NCI-H446 (cell line): ENCODE results near the gene KIF26B.

Experiments used
- DNase-seq, 2 experiments: peaks; one replicate each; lab custom pipeline; 2025; lab: John Stamatoyannopoulos, UW

KIF26B gene

DNA sequence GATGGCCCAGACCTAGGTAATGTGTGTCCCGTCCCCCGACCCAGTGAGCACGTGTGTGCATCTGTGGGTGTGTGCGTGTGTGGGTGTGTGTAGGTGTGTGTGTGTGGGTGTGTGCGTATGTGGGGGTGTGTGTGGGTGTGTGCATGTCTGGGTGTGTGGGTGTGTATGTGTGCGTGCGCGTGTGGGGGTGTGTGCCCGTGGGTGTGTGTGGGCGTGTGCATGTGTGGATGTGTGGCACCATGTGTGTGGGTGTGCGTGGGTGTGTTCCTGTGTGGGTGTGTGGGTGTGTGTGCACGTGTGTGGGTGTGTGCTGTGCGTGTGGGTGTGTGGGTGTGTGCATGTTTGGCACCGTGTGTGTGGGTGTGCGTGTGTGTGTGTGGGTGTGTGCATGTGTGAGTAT is 309.5 kb downstream of the KIF26B start:
- no peak for DNase-seq

DNA sequence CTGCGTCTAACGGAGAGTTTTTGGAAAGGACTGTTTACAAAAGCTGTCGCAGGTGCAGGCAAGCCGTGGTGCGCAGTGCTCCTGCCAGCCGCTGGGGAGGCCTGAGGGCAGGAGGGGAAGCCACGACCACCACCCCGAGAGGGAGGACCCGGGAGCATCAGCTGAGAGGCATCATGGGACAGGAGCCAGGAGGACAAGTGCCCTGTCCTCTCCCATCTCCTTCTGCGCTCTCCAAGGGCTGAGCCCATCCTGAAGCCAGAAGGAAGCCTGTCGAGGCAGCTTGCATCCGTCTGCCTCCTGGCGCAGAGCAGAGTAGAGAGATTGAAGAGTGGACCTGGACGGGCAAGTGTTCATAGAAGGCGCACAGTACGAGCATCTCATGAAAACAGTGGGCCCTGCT is 310.9 kb downstream of the KIF26B start:
- no peak for DNase-seq

DNA sequence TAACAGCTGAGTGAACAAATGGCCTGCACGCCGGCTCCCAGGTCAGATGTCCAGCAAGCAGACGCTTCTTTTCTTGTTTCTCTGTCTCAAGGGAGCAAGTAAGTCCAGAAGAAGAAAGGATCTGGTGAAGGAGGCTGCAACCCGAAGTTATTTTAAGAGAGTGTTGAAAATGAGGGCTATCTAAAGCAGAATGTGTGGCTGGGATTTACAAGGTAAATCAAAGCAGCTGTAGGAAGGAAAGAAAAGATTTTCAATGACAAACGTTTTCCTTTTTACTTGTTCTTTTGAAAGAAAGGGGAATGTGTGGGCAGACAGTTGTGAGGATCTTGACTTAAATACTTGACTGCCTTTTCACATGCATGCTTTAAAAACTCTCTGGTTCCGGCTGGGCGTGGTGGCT is 311.5 kb downstream of the KIF26B start:
- no peak for DNase-seq

DNA sequence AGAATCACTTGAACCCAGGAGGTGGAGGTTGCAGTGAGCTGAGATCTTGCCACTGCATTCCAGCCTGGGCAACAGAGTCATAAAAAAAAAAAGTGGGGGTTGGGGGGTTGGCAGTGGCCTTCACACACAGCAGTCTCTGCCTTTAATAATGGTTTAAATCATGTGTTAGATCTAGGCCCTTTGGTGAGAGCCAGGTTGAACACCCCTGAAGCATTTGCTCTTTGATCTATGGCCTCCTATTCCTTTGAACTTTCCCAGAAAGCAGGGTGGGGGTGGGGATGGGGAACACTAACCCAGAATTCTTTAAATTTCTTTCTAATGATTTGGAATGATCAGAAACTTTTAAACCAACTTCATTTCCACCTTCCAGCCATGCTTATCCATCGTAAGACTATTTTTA is 313.0 kb downstream of the KIF26B start:
- no peak for DNase-seq

DNA sequence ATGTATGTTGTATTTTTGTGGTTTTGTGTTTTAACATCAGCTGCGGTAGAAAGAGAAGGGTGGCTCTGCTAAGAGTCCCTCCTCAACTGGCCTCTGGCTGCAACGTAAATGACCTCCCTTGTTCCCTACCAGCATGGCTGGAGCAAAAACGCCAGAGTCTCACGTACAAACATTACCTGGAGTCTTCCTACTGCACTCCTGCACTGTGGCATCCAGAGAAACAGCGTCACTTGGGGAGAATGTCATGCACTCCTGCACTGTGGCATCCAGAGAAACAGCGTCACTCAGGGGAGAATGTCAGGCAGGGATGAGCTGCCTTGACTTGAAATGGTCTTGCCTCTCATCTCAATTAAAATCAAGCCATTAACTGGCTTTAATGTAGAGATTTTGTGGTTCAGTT is 314.2 kb downstream of the KIF26B start:
- no peak for DNase-seq

DNA sequence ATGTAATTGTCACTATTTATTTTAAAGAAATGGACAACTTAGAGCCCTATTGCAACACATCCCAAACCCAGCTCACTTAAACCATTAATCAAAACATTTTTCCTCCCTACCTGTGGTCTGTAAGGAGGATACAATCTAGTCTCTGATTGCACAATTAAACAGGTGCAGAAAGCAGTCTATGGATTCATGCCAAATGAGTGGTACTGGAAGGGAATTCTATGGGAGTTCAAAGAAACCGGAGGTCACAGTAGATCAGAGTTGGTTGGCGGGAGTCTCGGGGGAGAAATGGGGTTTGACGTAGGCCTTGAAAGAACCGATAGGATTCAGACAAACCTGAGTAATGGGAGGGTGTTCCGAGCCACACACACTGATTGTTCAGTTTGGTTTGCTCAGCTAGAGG is 314.9 kb downstream of the KIF26B start:
- no peak for DNase-seq

DNA sequence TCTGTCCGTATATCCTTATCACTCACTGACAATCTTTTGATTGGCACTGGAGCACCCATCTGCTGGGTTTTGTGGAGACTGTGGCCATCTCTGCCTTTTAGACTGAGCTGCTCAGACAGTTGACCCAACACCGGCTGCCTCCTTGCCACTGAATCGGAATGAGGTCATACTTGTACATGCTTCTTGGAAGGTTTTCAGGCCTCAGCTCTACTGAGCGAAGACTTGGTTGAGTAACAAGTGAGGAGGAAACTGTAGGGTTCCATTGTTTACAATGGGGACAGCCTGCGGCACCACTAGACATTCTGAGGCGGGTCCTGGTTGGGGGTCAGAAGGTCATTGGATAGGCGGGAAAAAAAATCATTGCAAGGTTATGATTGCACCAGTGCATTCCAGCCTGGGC is 320.3 kb downstream of the KIF26B start:
- DNase-seq: no peak

DNA sequence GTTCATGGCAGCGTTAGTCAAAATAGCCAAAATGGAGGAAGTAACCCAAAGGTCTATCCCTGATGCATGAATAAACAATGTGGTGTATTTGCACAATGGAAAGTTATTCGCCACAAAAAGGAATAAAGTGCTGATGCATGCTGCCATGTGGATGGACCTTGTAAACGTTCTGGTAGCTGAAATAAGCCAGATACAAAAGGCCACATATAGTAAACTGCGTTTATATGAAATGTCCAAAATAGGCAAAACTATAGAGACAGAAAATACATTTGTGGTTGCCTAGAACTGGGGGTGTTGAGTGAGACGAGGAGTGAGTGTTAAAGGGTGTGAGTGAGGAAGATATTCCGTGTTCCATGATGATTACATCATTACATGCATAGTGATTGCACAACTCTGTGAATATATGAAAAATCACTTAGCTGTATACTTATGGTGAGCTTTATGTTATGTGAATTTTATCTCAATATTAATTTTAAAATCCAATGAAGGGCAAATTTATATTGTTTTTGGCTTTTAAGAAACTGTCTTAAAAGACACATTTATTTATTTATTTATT is 321.3 kb downstream of the KIF26B start:
- DNase-seq: no peak

DNA sequence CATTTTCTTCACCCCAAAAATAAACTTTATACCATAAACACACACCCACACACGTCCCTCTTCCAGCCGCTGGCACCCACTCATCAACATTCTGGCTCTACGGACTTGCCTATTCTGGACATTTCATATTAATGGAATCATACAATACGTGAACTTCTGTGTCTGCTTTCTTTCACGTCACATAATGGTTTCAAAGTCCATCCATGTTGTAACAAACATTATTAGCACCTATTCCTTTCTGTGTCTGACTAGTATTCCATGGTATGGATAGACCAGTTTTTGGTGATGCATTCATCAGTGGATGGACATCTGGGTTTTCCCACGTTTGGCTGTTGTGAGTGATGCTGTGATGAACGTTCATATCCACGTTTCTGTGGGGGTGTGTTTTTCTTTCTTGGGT is 323.2 kb downstream of the KIF26B start:
- DNase-seq: no peak

DNA sequence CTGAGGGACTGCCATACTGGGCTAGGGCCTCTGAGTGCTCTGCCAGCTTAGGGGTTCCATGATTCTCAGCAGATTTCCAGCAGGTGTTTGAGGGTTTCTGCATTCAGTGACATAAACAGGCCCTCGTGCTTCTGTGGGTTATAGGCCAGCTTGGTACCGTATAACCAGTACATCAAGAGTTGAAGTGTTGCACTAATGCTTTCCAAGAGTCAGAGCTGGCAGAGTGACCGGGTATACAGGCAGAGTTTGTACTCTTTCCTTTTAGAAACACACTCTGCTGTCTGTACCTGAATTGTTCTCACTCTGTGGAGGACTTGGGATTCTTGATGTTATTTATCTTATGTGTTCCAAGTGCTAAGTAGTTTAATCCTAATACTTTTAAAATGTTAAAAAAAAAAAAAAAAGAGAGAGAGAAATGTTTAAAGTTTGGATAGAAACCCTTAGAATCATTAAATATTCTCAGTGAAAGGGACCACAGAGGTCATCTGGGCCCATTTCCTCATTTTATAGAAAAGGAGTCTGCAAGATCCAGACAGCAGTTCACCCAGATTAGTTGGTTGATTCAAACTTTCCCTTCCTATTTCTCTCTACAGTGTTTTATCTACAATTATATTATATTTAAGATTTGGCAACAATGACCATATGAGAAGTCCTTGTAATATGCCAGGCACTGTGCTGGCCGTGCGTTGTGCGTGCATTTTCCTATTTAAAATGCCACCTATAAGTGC is 325.8 kb downstream of the KIF26B start:
- DNase-seq: no peak

DNA sequence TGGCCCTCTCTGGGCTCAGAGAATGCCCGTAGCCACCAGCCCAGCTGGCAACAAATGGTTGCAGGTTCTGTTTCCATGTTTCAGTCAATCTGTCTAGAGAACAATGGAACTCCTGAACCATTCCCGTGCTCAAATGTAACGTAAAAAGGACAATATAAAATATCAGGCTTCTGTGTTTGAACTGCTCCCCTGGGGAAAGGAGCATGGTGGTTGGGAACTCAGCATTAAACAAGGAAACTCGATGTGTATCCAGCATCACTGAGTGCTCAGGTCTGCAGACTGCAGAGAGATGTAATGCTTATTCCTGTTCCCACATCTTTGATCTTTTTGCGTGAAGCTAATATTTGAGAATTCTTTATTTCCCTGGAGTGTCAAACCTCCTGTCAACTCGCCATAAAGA is 326.5 kb downstream of the KIF26B start:
- no peak for DNase-seq

DNA sequence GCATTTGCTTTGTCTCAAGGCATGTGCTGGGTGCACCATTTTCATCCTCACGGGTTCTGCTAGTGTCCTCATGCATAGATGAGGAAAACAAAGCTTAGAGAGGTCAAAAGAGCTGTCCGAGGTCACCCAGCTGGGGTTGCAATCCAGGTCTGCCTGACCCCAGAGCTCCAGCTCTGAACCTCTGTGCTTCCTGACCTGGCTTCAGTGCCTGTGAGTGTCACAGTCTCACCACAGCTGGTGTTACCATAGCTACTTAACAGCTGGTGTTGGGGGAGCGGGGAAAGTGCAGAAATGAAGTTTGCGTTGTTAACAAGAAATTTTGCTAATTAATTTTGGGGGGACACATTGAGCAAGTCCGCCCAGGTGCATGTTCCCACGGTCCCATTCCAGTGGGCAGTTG is 328.5 kb downstream of the KIF26B start:
- no peak for DNase-seq

DNA sequence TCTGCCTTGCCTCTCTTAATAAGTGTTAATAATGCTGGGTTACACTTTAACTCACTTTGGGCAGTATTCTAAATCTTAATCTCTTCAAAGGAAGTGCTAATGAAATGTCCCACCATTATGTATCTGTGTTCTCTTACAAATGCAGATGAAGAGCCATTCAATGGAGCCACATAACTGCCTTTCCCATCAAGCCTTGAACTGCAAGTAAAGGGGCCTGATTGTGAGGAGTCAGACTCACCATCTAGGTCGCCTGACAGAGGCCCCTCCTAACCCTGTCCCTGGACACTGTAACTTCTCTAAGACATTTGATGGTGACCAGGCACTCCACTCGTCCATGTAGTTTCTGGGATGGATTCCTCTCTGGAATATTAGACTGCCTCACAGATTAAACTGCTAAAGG is 329.4 kb downstream of the KIF26B start:
- DNase-seq: no peak

DNA sequence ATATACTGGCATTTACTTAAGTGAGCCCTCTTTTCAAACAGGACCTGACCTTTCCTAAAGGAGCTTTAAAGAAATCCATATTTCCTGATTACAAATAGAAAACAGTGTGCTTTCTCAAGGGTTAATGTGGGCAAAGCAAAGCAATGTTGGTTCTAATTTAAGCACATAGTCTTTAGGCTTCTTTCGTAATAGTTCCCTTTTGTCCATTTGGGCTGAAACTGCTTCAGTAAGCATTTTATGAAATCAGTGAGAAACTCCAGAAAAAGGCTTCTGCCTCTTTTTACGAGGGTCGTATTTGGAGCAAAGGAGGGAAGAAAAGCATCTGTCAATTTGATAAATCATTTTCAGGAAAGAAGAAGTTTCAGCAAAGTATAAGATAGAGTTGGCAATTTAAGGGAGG is 331.2 kb downstream of the KIF26B start:
- DNase-seq: no peak

DNA sequence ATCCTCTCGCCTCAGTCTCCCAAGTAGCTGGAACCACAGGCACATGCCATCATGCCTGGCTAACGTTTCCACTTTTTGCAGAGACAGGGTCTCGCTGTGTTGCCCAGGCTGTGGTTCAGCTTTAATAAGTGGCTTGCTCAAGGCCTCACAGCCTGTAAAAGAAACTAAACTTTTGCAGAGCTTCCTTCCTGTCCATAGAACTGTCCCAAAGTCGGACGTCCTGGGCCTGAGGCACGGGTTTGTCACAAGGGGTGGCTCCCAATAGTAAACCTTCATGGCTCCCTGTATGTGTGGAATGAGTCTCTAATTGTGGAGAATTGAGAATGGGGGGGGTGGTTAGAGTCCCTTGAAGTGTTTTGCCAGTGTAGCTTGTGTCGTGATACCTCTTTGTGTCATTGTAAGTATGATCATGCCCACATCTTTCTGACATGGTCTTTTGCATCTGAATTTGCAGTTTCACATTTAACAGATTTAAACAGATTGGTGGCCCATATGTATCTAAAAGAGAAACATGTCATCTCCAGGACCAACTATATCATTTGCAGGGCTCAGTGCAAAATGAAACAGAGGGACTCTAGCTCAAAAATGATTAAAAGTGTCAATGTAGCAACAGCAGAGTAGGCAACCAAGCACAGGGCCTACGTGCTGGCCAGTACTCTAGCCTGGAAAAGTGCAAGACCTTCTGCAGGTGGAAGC is 332.1 kb downstream of the KIF26B start:
- DNase-seq: no peak

DNA sequence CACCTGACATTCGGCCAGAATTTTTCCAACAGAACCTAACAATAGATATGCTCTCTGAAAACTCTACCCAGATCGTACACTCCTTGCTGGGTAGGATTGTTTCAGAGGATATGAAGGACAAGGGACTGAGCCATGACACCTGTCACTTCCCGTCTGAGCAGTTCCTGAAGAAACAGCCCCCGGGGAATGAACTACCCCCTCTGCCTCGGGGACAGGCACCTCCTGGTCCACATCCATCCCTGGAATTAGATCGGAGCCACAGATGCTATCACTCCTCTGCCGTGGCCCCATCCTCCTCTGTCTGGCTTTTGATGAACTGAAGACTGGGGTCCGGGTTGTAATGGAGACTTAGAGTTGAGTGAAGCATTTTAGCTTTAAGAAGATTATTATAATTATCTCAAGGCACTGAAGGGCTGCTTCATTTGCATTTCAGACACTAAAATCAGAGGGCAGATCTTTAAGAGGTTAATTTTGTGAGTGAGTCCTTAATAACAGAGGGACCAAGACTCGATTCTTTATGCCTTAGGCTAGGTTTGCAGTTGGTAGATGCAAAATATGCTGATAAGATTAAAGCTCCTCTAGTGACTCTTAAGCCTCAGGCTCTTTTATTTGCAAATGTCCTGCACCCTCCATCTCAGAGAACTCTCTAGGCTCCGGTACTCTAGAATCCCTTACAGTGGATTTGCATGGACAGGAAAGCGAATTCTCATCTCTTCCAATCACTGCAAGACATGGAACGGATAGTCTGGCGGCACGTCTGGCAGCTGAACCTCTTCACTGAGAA is 333.8 kb downstream of the KIF26B start:
- no peak for DNase-seq

DNA sequence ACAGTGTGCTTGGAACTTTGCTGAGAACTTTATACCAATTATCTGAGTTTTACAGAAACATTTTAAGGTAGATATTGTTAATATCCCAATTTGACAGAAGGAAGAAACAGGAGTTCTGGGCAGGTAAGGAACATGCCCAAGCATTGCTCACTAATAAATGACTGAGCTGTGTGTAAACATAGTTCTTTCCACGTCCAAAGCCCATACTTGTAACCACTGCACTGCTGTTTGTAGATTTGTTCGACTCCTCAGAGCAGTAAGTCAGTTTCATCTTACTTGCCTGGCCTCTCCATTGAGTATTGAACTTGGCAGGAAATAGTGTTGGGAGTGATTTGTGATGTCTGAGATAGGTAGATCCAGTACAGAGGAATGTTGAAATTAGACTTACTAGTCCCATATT is 335.1 kb downstream of the KIF26B start:
- DNase-seq: no peak

DNA sequence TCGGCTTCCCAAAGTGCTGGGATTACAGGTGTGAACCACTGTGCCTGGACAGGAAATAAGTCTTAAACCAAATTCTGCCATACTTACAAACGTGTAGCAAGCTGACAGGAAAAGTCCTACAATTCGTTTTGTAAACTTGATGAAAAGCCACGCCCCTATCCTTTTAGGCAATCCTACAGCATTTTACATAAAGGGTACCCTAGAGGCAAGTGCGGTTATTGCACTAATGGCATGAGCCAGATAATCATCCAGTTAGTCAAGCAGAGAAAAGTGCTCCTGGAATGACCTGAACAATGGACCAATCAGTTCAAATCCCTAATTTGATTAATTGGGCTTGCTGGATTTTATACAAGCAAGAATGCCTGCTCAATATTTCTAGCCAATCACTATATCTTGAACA is 338.2 kb downstream of the KIF26B start:
- no peak for DNase-seq

DNA sequence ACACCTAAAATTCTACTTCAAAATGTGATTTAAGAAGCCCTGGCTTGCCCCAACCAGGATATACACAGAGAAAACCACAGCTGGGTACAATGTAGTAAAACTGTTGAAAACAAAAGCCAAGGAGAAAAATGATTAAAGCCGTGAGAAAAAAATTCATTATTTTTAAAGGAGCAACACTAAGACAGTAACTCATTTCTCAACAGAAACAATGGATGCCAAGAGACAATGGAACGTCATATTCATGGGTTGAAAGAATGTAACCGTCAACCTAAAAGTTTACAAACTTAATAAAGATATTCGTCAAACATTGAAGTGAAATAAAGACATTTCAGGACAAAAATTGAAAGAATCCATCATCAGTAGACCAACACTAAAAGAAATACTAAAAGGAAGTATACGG is 340.9 kb downstream of the KIF26B start:
- no peak for DNase-seq

DNA sequence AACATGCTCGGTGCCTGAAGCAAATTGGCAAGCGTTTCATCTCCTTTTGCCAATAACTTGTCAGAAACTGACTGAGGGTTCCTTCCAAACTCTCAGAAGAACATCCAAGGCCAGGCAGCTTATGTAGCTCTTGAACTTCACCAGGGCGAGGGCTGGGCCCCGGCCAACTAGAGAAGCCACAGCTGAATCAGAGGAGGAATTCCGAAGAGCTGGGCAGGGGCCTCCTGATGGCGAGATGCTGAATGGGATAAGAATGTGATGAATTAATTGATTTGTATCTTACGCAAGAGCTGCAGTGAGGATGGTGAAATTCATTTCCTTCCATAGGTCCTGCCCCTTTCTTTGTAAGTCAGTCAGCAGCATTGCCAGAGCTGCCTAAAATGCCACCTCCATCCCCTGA is 345.8 kb downstream of the KIF26B start:
- DNase-seq: no peak

DNA sequence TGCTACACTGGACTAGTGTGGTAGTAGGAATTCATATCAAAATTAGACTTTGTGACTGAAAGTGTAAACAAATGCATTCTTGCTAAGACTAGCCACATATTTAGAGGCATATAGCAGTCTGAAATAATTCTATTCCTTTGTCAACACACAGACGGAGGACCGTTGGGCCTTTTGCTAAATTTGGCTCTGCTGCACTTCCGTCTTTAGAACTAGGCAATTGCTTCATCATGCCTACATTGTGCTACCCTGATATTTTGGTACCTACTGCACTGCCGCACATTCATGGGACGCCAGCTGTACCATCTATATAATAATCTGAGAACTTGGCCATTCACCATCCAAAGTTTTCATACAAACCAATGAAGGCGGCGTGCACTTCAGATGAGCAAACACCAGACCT is 346.8 kb downstream of the KIF26B start:
- no peak for DNase-seq

DNA sequence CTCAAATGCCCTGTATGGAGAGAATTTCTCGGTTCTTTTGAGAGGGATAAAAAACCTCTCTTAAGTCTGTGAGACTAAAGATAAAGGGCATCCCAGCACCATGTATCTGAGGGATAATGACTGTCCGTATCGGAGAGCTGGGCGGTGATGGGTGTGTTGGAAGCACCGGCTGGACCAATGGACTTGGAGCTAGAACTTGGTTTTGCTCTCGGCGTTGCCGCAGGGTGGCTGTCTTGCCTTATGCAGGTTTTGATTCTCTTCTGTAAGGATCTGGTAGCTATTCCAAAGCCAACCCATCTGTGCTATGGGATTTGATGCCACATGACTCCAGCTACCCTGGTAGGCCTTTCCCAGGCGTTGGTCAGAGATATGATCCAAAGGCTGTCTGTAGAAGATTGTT is 348.8 kb downstream of the KIF26B start:
- DNase-seq: no peak

DNA sequence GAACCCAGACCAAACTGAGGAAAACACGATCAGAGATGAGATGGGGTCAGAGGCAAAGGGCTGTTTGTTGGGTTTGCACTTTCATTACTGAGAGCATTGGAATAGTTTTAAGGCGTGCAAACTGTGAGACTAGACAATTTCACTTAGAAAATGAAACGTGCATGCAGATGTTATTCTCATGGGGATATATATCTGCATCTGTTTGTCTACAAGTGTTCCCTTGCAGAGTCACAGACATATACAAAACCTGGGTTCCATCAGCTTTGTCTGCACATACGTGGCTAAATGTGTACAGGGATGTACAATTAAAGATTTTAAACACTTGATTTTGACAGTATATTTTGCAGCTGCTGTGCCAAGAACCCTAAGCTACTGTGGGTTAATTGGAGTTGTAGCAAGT is 355.4 kb downstream of the KIF26B start:
- no peak for DNase-seq
